HuH-7.5 (cell line): Measurements from ENCODE around the gene PIK3AP1.

Experiments
- DNase-seq: peaks from one replicate; pipeline ENCODE4 v3.0.0; 2011; ENCODE audit warnings: low spot score

Gene PIK3AP1

GRCh38 chr10:96608262-96608661 is 112.1 kb downstream of the PIK3AP1 start:
- no peak for DNase-seq

- no peak for DNase-seq
Observed at GRCh38 chr10:96606946-96607345, 113.4 kb downstream of the PIK3AP1 start.

- no peak for DNase-seq
Observed at GRCh38 chr10:96606216-96606615, 114.1 kb downstream of the PIK3AP1 start.

- DNase-seq, result no peak
Observed at GRCh38 chr10:96600337-96600736, 120.0 kb downstream of the PIK3AP1 start.

- DNase-seq, result no peak
Observed at GRCh38 chr10:96598846-96599245, 121.5 kb downstream of the PIK3AP1 start.

GRCh38 chr10:96596422-96597407 is 123.6 kb downstream of the PIK3AP1 start:
- no peak for DNase-seq

GRCh38 chr10:96595741-96596140 is 124.6 kb downstream of the PIK3AP1 start:
- no peak for DNase-seq

GRCh38 chr10:96591946-96592345 is 128.4 kb downstream of the PIK3AP1 start:
- no peak for DNase-seq

GRCh38 chr10:96588616-96589419 is 131.5 kb downstream of the PIK3AP1 start:
- no peak for DNase-seq

GRCh38 chr10:96588060-96588554 is 132.2 kb downstream of the PIK3AP1 start:
- DNase-seq, result no peak

GRCh38 chr10:96587264-96588059 is 132.9 kb downstream of the PIK3AP1 start:
- no peak for DNase-seq

GRCh38 chr10:96586419-96587263 is 133.7 kb downstream of the PIK3AP1 start, which contains the start of gene TM9SF3:
TSS of gene TM9SF3 (minus strand) at chr10:96587012. CDS start at chr10:96586835, 177 bp downstream.
- peak; percentile 66 for DNase-seq

GRCh38 chr10:96585736-96586418 is 134.4 kb downstream of the PIK3AP1 start:
- no peak for DNase-seq

GRCh38 chr10:96584474-96584873 is 135.8 kb downstream of the PIK3AP1 start:
- no peak for DNase-seq

GRCh38 chr10:96584035-96584434 is 136.3 kb downstream of the PIK3AP1 start:
- no peak for DNase-seq

- DNase-seq, result no peak
Observed at GRCh38 chr10:96579133-96579532, 141.2 kb downstream of the PIK3AP1 start.

GRCh38 chr10:96578633-96579032 is 141.7 kb downstream of the PIK3AP1 start:
- DNase-seq, result no peak

GRCh38 chr10:96578022-96578421 is 142.3 kb downstream of the PIK3AP1 start:
- DNase-seq, result no peak

- no peak for DNase-seq
Observed at GRCh38 chr10:96577069-96577468, 143.2 kb downstream of the PIK3AP1 start.
